GM21367 (cell line): ENCODE measurements around the gene NGFR.

Experiments
- ATAC-seq: cut with Tn5 transposase; IDR thresholded peaks from one replicate; pipeline ENCODE4 v1.9.1; 2021; ENCODE audit not compliant: unreplicated experiment

Gene NGFR

DNA sequence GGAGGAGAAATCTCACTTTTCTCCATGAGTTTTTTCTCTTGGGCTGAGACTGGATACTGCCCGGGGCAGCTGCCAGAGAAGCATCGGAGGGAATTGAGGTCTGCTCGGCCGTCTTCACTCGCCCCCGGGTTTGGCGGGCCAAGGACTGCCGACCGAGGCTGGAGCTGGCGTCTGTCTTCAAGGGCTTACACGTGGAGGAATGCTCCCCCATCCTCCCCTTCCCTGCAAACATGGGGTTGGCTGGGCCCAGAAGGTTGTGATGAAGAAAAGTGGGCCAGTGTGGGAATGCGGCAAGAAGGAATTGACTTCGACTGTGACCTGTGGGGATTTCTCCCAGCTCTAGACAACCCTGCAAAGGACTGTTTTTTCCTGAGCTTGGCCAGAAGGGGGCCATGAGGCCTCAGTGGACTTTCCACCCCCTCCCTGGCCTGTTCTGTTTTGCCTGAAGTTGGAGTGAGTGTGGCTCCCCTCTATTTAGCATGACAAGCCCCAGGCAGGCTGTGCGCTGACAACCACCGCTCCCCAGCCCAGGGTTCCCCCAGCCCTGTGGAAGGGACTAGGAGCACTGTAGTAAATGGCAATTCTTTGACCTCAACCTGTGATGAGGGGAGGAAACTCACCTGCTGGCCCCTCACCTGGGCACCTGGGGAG, 19.1 kb downstream of the NGFR start:
- no peak for ATAC-seq

DNA sequence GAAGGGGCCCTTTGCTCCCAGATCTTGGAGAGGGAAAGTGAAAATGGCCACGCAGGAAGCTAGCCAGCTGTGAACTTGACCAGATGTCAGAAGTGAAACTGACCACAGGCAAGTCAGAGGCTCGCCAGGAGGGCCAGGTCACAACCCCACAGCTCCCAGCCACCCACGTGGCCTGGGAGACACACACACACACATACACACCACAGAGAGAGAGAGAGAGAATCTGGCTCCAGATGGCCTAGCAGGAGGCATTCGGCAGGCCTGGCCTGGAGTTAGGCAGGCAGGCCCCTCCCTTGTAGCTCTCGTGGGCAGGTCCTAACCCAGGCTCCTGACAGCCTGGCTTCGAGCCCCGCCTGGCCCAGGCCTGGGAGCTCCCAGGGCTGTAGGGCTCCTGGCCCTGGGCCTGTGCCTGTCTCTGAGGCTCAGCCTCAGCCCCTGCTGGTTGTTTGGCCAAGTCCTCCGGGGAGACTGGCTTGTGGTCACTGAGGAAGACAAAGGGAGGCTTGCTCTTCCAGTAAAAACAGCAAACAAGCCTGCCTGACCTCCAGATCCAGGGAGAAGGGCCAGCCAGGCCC, 20.2 kb downstream of the NGFR start:
- no peak for ATAC-seq

DNA sequence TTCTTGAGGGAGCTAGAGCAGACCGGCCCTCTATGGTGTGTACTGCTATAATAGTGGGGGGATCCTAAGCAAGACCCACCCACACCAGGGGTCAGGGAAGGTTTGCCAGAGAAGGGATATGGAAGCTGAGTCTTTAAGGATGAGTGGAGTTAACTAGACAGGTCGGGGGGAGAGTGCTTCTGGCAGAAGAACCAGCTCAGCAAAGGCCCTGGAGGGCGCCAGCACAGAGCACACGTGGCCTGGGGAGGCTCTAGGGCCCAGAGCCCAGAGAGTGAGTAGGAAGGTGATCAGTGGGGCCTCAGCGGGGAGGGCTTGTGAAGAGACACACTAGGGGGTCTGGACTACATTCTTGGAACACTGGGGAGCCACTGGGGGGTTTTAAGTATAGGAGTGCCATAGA, 21.1 kb downstream of the NGFR start:
- ATAC-seq: no peak

- no peak for ATAC-seq
Observed at GRCh38 chr17:49518346-49519078, 23.4 kb downstream of the NGFR start.

- ATAC-seq: no peak
Observed at GRCh38 chr17:49519781-49520180, 24.7 kb downstream of the NGFR start.

GRCh38 chr17:49520386-49521087, 25.4 kb downstream of the NGFR start:
- no peak for ATAC-seq

DNA sequence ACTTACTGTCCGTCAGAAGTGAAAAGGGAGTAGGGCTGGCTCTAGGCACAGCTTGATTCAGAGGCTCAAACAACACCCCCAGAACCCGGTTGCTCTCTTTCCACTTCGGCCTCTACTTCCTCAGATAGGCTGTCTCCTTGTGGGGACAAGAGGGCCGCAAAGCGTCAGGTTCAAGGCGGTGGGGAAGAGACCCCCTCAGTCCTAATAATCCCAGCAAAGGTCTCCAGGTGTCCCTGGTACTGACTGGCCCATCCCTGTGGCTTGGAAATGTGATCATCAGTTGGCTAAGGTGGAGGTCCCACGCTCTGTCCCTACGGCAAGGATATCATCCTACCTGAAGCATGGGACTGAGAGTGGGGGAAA, 26.0 kb downstream of the NGFR start:
- no peak for ATAC-seq

DNA sequence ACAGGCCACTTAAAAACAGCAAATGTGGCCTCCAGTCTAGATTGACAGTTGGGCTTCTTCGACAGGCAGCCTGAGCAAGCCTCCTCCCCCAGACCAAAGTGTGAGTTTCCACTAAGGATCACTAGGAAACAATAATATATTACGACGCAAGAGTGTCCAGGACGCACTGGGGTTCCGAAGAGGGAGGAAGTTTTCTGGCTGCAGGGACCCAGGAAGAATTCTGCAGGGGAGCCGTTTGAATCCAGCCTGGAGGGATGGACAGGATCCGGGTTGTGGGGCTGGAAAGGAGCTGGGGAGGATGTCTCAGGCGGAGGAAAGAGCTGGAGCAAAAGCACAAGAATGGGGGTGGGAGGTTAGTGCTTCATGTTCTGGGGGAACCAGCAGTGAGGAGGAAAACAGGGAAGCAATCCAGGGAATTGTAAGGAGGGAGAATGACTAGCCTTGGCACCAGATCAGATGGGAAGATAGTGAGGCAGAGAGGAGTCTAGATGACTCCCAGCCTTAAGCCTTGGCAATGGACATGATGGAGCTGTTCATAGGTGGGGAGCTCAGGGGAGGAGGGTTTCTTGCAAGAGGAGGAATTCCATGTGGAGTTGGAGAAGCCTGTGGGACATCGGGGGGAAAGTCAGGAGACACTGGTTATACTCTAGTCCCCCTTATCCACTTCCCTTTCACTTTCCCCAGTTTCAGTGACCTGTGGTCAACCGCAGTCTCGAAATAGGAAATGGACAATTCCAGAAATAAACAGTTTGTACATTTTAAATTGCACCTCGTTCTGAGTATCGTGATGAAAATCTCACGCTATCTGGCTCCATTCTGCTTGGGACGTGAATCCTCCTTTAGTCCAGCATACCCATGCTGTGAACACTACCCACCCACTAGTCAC, 26.6 kb downstream of the NGFR start:
- no peak for ATAC-seq

GRCh38 chr17:49522357-49522890, 27.3 kb downstream of the NGFR start:
- ATAC-seq: no peak

DNA sequence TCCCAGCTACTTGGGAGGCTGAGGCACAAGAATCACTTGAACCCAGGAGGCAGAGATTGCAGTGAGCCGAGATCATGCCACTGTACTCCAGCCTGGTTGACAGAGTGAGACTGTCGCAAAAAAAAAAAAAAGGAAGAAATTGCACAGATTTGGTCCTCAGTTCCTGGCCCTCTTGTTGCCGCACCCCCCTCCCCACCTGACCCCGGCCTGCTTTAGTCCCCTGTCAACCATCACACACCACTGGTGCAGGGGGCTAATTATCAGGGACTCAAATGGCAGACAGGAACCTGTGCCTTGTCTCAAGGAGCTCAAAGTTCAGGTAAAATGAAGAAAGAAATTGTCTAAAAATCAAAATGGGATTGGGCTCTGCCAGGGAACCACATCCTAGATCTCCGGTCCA, 28.1 kb downstream of the NGFR start:
- no peak for ATAC-seq

GRCh38 chr17:49523706-49524472, 28.8 kb downstream of the NGFR start:
- ATAC-seq: no peak

DNA sequence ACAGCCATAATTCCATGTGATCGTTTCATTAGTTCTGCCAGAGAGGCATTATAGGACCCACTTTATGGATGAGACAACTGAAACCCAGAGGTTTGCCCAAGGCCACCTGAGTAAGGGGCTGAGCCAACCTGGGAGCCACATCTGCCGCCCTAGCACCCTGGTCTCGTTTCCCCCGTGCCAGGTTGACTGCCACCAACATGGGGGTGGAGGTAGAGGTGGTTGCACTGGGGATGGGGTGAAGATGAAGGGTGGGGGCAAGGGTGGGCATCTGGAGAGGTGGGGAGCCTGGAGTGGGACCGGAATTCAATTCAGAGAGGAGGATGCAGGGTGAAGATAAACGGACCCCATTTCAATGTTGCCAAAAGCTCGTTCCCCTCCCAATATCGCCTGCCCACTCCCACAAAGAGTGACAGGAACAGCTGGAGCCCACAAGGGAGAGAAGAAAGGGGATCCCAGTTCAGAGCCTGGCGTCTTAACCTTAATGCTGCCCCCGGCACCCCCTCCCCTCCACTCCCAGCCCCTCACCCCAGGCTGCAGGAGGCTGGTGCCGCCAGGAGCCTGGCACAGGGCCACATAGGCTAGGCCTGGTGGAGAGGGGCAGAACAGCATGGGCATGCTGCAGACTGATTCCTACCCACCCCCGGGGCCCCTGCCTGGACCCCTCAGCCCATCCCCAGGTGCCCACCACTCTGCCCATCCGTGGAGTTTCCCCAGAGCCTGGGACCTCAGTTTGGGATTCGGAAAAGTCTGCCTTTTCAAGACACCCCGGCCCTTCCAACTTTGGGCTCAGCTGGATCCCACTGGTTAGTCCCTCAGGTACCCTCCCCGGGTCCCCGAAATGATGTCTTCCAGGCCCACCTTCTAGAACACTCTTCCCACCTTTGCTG, 29.6 kb downstream of the NGFR start:
- ATAC-seq: no peak

- ATAC-seq: no peak
Observed at GRCh38 chr17:49525831-49526741, 31.0 kb downstream of the NGFR start.

GRCh38 chr17:49527927-49528651, 33.0 kb downstream of the NGFR start:
- no peak for ATAC-seq

GRCh38 chr17:49528966-49529365, 33.9 kb downstream of the NGFR start:
- ATAC-seq: no peak

GRCh38 chr17:49530118-49530517, 35.0 kb downstream of the NGFR start:
- ATAC-seq: no peak

DNA sequence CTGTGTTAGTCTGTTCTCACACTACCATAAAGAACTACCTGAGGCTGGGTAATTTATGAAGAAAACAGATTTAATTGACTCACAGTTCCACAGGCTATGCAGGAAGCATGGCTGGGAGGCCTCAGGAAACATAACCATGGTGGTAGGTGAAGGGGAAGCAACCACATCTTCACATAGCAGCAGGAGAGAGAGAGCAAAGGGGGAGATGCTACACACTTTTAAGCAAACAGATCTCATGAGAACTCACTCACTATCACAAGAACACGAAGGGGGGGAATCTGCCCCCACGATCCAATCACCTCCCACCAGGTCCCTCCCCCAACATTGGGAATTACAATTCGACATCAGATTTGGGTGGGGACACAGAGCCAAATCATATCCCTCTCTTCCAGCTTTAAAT, 48.8 kb downstream of the NGFR start:
- ATAC-seq: no peak
